NCI-H82 treated with DMSO at 0.1 percent for 48 hours (cell line): ENCODE data around the gene GPX1.
"Not testable (repeated sequence)": the region's sequence is repeated elsewhere in the genome, so short reads cannot be mapped to it uniquely, and the experiment has no call there.

ENCODE experiments used
- DNase-seq: peaks from one replicate; lab custom pipeline; 2025; ENCODE audit not compliant: unreplicated experiment; lab: John Stamatoyannopoulos, UW

GPX1 gene

DNA sequence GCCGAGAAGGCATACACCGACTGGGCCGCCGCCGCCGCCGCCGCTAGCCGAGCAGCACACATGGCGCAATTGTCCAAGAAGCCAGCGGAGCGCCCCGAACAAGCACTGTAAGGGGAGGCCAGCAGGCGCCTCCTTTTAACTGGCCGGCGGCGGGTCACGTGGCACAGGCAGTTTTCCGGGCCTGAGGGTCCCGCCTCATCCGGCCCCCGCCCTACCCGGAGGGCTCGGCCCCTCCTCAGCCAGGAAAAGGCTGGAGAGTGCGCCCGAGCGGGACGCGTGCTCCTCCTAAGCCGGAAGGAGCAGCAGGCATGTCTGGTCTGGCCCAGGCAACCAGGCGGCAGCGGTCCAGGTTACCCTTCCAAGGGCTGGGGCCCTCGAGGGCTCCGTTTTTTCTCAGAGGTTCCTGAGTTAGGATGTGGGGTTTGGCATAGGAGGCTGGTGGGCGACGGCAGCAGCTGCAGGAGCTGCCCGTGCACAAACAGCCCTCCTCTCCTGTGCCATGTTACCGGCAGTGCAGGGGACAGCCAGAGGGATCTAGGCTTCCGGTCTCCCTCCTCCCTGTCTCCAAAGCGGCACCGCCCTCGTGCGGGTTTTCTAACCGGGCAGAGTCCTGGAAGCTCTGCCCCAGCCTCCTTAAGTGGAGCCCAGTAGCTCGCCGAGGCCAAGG lies at the start of gene GPX1:
Gene GPX1, minus strand, starts transcription at position 137 of the 667 bp plus-strand sequence. Its CDS starts 75 bp downstream, at position 62.
- peak; percentile 72 for DNase-seq

- DNase-seq = no peak
These were observed 48.7 kb upstream of the GPX1 start for GRCh38 chr3:49406571-49407565.

DNA sequence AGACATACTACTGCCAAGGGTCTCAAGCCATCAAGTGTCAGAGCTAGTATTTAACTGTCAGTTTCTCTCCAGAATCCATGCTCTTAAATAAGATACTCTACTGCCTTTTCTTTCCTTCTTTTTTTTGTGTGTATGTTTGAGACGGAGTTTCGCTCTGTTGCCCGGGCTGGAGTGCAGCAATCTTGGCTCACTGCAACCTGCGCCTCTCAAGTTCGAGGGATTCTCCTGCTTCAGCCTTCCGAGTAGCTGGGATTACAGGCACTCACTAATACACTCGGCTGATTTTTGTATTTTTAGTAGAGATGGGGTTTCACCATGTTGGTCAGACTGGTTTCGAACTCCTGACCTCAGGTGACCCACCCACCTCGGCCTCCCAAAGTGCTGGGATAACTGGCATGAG lies 47.4 kb upstream of the GPX1 start:
- DNase-seq = not testable (repeated sequence)

GRCh38 chr3:49403891-49404290 lies 45.7 kb upstream of the GPX1 start:
- no peak for DNase-seq

GRCh38 chr3:49401766-49402165 lies 43.6 kb upstream of the GPX1 start:
- DNase-seq = no peak

DNA sequence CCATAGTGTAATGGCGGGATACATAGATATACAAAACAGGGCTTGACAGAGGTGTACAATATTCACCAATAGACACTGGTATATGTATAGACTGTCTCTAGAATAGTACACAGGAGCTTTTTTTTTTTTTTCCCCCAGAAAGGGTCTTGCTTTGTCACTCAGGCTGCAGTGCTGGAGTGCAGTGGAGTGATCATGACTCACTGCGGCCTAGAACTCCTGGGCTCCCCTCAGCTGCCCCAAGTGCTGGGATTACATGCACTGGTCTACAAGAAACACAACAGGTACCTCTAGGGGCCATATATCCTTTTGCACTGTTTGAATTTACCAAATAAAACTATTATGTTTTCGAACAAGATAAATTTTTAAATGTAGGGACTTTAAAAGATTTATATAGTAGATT lies 41.3 kb upstream of the GPX1 start:
- no peak for DNase-seq

DNA sequence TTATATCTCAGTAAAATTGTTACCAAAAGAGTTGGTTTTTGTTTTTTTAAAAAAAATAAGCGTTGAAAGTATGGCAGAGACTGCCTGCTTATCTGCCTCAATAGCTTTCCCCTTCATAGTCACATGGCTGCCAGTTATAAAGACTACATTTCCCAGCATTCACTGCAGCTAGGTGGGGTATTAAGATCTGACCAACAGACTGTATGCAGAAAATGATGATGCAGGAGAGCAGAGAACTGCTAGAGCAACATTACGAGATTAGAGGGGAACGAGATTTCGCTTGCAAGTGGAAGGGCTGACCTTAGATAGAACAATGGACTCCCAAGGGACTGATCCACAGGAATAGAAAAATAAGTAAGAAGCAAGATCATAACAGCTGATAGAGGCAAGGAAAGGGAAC lies 39.3 kb upstream of the GPX1 start:
- peak; percentile 87 for DNase-seq

- not testable (repeated sequence) for DNase-seq
These were observed 33.2 kb upstream of the GPX1 start for GRCh38 chr3:49391310-49391709.

GRCh38 chr3:49389297-49389696 lies 31.1 kb upstream of the GPX1 start:
- no peak for DNase-seq

DNA sequence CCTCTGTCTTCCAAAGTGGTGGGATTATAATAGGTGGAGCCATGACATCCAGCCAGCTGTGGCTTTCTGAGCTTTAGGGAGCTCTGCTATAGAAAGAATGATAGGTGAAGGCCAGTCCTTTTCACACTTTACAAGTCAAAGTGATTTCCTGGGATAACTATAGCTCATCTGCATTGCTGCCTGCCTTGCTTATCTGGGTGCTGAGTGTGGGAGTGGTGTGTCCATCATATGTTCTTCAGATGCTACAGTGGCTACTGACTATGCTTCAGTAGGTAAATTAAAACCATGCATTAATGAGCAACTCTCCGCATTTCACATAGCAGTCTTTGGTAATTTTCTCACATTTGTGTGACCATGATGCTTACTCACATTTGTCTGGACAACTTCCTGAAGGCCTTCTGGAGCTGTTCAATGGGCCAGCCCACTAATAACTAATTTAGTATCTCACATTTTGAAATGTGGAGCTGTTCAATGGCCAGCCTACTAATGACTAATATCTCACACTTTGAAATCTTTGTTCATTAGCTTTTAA lies 30.2 kb upstream of the GPX1 start:
- no peak for DNase-seq

GRCh38 chr3:49387721-49388120 lies 29.6 kb upstream of the GPX1 start:
- DNase-seq = no peak

GRCh38 chr3:49386056-49386756 lies 28.1 kb upstream of the GPX1 start:
- DNase-seq = no peak

DNA sequence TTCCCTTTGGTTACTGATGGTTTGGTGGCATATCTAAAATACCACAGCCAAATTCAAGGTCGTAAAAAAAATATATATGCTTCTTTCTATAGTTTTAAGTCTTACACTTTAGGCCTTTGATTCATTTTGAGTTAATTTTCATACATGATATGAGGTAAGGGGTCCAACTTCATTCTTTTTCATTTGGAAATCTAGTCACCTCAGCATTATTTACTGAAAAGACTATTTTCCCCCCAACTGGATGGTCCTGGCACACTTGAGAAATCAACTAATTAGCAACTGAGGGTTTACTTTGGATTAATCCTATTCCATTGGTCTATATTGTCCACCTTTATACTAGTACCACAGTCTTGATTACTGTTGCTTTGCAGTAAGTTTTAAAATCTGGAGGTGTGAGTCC lies 27.5 kb upstream of the GPX1 start:
- DNase-seq = no peak

GRCh38 chr3:49383387-49383786 lies 25.2 kb upstream of the GPX1 start:
- DNase-seq = no peak

- DNase-seq = no peak
These were observed 20.2 kb upstream of the GPX1 start for GRCh38 chr3:49378249-49378895.

DNA sequence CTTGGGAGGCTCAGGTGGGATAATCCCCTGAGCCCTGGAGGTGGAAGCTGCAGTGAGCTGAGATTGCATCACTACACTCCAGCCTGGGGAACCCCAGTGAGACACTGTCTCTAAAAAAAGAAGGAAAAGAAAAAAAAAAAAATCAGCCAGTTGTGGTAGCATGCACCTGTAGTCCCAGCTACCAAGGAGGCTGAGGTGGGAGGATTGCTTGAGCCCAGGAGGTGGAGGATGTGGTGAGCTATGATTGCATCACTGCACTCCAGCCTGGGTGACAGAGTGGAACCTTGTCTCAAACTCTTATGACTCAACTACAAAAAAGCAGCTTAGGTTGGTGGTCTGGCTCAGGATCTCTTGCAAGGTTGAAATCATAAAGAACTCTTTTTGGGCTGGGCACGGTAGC lies 19.3 kb upstream of the GPX1 start:
- DNase-seq = no peak

- DNase-seq = no peak
These were observed 13.8 kb upstream of the GPX1 start for GRCh38 chr3:49371946-49372345.

- no peak for DNase-seq
These were observed 12.6 kb upstream of the GPX1 start for GRCh38 chr3:49370585-49371290.

DNA sequence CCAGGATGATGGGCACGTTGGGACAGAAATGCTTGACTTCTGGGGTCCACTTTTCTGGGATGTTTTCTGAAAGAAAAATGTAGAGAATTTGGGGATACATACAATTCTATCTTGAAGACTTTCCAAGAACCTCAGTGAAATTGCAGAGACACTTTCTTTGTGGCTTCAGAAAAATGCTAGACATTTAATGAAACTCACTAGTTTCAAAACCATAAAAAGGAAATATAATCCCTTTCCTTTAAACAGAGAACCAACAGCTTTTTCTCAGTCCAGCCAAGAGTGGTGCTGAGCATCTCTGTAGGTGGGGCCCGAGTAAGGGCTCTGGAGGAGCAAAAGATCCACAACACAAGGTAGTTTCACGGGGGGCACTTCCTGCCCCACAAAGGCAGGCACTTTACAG lies 4.4 kb upstream of the GPX1 start:
- no peak for DNase-seq

DNA sequence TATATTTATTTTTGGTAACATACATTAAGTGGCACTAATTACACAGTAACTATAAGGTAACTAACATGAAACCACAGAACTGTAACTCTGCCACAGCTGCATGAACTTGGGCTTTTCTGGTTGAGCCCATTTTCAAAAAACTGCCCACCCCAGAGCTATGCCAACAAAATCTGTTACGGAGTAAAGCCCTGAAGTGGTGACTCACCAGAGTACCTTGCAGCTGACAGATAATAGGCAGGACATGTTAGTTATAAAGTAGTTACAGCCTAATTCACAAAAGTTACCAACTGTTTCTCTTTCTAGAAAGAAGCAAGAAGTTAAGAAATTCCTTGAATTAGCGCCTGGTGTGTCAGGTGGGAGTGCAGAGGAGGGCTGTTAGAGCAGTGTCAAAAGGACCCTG lies 1.5 kb upstream of the GPX1 start:
- DNase-seq = no peak
